Body of pancreas (tissue), 4 donors: ENCODE measurements around the gene ADGRG7. TPM values are rescaled to one million over a fixed set of nuclear protein-coding genes. Genes with fewer than 3 reads are reported as not detected.

ENCODE experiments used
- ATAC-seq: fragments of 150-250 bp; one replicate; pipeline ENCODE4 v1.9.1; 2016
- DNase-seq, 4 donors: peaks; one replicate each; pipeline ENCODE4 v3.0.0-alpha.2; 2019
- H3K27ac ChIP-seq, 4 donors: fragments of 200-600 bp; sonication (generic); 1 replicate in 3 of 4; 2 replicates in 1 of 4; pipeline versions ENCODE4 v1.5.1 to v1.6.1; 2016 to 2019; ENCODE audit warnings: mild to moderate bottlenecking in 1 of 4, mixed read lengths in 1 of 4, moderate library complexity in 1 of 4
- H3K27me3 ChIP-seq, 2 donors: fragments of 200-600 bp; sonication (generic); one replicate each; pipeline ENCODE4 v1.6.0; 2016; ENCODE audit warnings: mild to moderate bottlenecking in 1 of 2
- H3K36me3 ChIP-seq, 2 donors: fragments of 200-600 bp; sonication (generic); replicated peaks in 1 of 2; 2 replicates each; pipeline ENCODE4 v1.5.1; 2016; ENCODE audit warnings: low read depth in 2 of 2; ENCODE audit not compliant: insufficient read depth in 1 of 2
- H3K4me1 ChIP-seq: fragments of 200-600 bp; sonication (generic); one replicate; pipeline ENCODE4 v1.6.0; 2016
- H3K4me3 ChIP-seq, 2 donors: fragments of 200-600 bp; sonication (generic); 1 replicate in 1 of 2; 2 replicates in 1 of 2; pipeline ENCODE4 v1.5.1; 2016 to 2019
- H3K9me3 ChIP-seq, 3 donors: fragments of 200-600 bp; sonication (generic); 1 replicate in 2 of 3; 2 replicates in 1 of 3; pipeline ENCODE4 v1.5.1; 2016
- CTCF ChIP-seq, 7 experiments: fragments of 450-650 bp in 4 of 7; fragments of 200-600 bp in 3 of 7; sonication (generic) in 3 of 7; IDR thresholded peaks; one replicate each; pipeline ENCODE4 v1.5.1; 2016 to 2019; ENCODE audit warnings: antibody characterized with exemption in 7 of 7
- POLR2A ChIP-seq, 3 donors: fragments of 450-650 bp; IDR thresholded peaks; one replicate each; pipeline ENCODE4 v1.6.1; 2016; ENCODE audit warnings: antibody characterized with exemption in 3 of 3, mild to moderate bottlenecking in 2 of 3
- WGBS, 2 donors: methylation state at CpG; one replicate each; pipeline ENCODE4 v1.1.5; 2017; 5-methylcytosine and 5-hydroxymethylcytosine counted together
- intact Hi-C: fragments of 100-400 bp; cut with DNase I; formaldehyde crosslinking; loops from one replicate; pipeline ENCODE4 v1.15.1; 2023
- total RNA-seq, 2 donors: library from RNA; depleted of rRNA; stranded (reverse); fragments of >200 nt; gene quantifications; one replicate each; pipeline ENCODE4 v1.1.0, GENCODE V29; 2016

The ADGRG7 gene
- total RNA-seq, 2 donors from 2014 or later, result not detected

GRCh38 chr3:100717063-100717462 lies 107.7 kb downstream of the ADGRG7 start:
- Histone ChIP-seq H3K9me3 (no peaks in the 10 kb centered on the region), H3K4me1 (peaks cover 35% of the 10 kb centered on the region), H3K27me3 (no peaks in the 10 kb centered on the region), H3K36me3 (peaks cover 0 to 6% of the 10 kb centered on the region in 2 donors), H3K4me3 (no peak overlapping the region), H3K27ac (no peak overlapping the region)
- intact Hi-C loops, result no loop called here
- DNase-seq, result no peak
- no peak for TF ChIP-seq POLR2A (IDR thresholded peaks at IDR 0.05)
- TF ChIP-seq CTCF (IDR thresholded peaks at IDR 0.05), result no peak
- ATAC-seq, result no peak
- 35 to 49% methylated on average over 2 of the region's 2 CpGs for WGBS, 2 donors

- H3K27me3 ChIP-seq, result no peaks in the 10 kb centered on the region
- WGBS, 2 donors, result 68 to 77% methylated on average over 4 of the region's 4 CpGs
- peaks cover 28% of the 10 kb centered on the region for H3K4me1 ChIP-seq
- H3K36me3 ChIP-seq, result peaks cover 0 to 9% of the 10 kb centered on the region in 2 donors
- peak overlapping the region in 1 of 4 donors; percentile 40 for H3K27ac ChIP-seq
- TF ChIP-seq CTCF (IDR thresholded peaks at IDR 0.05) (no peak), POLR2A (IDR thresholded peaks at IDR 0.05) (no peak)
- no peak overlapping the region for H3K4me3 ChIP-seq
- no peak for DNase-seq
- no peaks in the 10 kb centered on the region for H3K9me3 ChIP-seq
- intact Hi-C loops, result no loop called here
- ATAC-seq, result no peak
Measured at GRCh38 chr3:100717637-100718487, 108.5 kb downstream of the ADGRG7 start.

GRCh38 chr3:100719136-100719535 lies 109.7 kb downstream of the ADGRG7 start:
- peaks cover 0 to 9% of the 10 kb centered on the region in 2 donors for H3K36me3 ChIP-seq
- H3K4me1 ChIP-seq, result peaks cover 26% of the 10 kb centered on the region
- ATAC-seq (no peak), DNase-seq (no peak)
- H3K27me3 ChIP-seq, result no peaks in the 10 kb centered on the region
- no peak for TF ChIP-seq CTCF (IDR thresholded peaks at IDR 0.05)
- no peak for TF ChIP-seq POLR2A (IDR thresholded peaks at IDR 0.05)
- H3K4me3 ChIP-seq, result no peak overlapping the region
- WGBS, 2 donors, result 20 to 33% methylated on average over 1 of the region's 1 CpG
- intact Hi-C loops, result no loop called here
- H3K9me3 ChIP-seq, result no peaks in the 10 kb centered on the region
- no peak overlapping the region for H3K27ac ChIP-seq

- intact Hi-C loops, result no loop called here
- Histone ChIP-seq H3K4me3 (no peak overlapping the region), H3K9me3 (no peaks in the 10 kb centered on the region), H3K27me3 (no peaks in the 10 kb centered on the region), H3K27ac (no peak overlapping the region), H3K36me3 (peaks cover 0 to 9% of the 10 kb centered on the region in 2 donors), H3K4me1 (peaks cover 17% of the 10 kb centered on the region)
- 81 to 85% methylated on average over 5 of the region's 5 CpGs for WGBS, 2 donors
- ATAC-seq (no peak), DNase-seq (no peak)
- no peak for TF ChIP-seq POLR2A (IDR thresholded peaks at IDR 0.05)
- TF ChIP-seq CTCF (IDR thresholded peaks at IDR 0.05), result no peak
Measured at GRCh38 chr3:100720426-100720825, 111.0 kb downstream of the ADGRG7 start.
